Right atrium auricular region (tissue), 2 donors: ENCODE measurements around the gene LRMDA. TPM values are rescaled to one million over a fixed set of nuclear protein-coding genes. Genes with fewer than 3 reads are reported as not detected.

Experiments
- DNase-seq: peaks from one replicate; pipeline ENCODE4 v3.0.0-alpha.2; 2019; ENCODE audit warnings: low spot score
- H3K27ac ChIP-seq, 2 donors: fragments of 200-600 bp; sonication (generic); 1 replicate in 1 of 2; 2 replicates in 1 of 2; pipeline ENCODE4 v1.5.1; 2016 to 2019
- H3K27me3 ChIP-seq, 2 donors: fragments of 200-600 bp; sonication (generic); one replicate each; pipeline versions ENCODE4 v1.5.1 to v1.6.0; 2017 to 2019
- H3K36me3 ChIP-seq: fragments of 200-600 bp; sonication (generic); one replicate; pipeline ENCODE4 v1.5.1; 2016
- H3K4me1 ChIP-seq, 2 donors: fragments of 200-600 bp; sonication (generic); one replicate each; pipeline versions ENCODE4 v1.5.1 to v1.6.0; 2017 to 2019
- H3K4me3 ChIP-seq, 2 donors: fragments of 200-600 bp; sonication (generic); 1 replicate in 1 of 2; 2 replicates in 1 of 2; pipeline ENCODE4 v1.5.1; 2017 to 2019; ENCODE audit warnings: mild to moderate bottlenecking in 1 of 2, moderate library complexity in 1 of 2
- H3K9me3 ChIP-seq, 2 donors: fragments of 200-600 bp; sonication (generic); one replicate each; pipeline ENCODE4 v1.5.1; 2019
- CTCF ChIP-seq, 2 donors: fragments of 200-600 bp; sonication (generic); IDR thresholded peaks; one replicate each; pipeline ENCODE4 v1.5.1; 2019; ENCODE audit warnings: antibody characterized with exemption in 2 of 2
- total RNA-seq, 2 donors: library from RNA; depleted of rRNA; stranded (reverse); fragments of >200 nt; gene quantifications; one replicate each; pipeline ENCODE4 v1.1.0, GENCODE V29; 2016

Gene LRMDA
- total RNA-seq, 2 donors from 2014 or later, result 6.1 to 19.1 TPM

DNA sequence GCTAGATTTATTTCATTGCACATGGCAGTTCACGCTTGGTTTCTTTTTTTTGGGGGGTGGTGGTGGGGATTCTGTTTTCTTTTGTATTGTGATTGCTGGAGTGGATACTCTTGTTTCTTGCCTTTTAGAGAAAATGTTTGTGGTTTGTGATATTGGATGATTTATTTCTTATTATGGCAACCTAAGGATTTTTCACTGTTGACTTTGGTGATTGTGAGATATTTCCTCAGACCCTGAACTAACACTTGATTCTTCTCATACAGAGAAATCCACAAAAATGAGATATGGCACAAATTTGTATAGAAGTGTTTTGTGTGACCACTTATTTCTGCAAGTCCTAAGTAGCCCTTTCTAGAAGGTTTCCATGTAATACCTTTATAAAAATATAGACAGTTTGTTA lies 871.1 kb downstream of the LRMDA start:
- peak overlapping the region; percentile 48 to 72 for H3K27ac ChIP-seq
- no peak for TF ChIP-seq CTCF (IDR thresholded peaks at IDR 0.05)
- no peaks in the 10 kb centered on the region for H3K9me3 ChIP-seq
- H3K4me1 ChIP-seq, result peaks cover 0 to 46% of the 10 kb centered on the region in 2 donors
- no peaks in the 10 kb centered on the region for H3K27me3 ChIP-seq
- H3K4me3 ChIP-seq, result no peak overlapping the region
- no peak for DNase-seq
- no peaks in the 10 kb centered on the region for H3K36me3 ChIP-seq

DNA sequence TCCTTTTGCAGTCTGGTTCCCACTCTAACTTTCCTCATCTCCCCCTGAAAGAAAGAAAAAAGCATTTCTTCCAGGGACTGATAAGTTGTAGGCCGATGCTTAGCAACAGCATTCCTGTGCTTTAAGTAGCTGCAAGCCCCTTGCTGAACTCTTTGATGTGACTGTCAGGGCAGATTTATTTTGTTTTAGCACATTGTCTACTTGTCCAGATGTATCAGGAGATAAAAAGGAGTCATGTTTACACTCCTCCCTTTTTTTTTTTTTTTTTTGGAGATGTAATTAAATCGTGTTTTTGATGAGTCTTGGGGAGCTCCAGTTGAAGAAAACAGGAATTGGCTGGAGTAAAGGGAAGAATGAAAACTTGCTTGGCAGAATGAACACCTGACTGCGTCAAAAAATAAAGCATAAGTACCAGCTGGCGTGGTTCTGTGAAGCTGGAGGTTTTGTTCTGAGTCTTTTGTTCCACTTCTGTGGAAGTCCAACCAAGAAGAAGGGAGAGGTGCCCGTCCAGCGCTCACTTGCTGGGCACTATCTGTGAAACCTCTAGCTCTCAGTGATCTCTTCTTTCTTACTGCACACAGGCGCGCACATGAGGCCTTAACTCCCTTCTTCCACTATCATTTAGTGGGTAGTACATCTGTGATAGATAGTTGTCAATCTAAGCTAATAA lies 871.7 kb downstream of the LRMDA start:
- H3K9me3 ChIP-seq, result no peaks in the 10 kb centered on the region
- H3K27me3 ChIP-seq, result no peaks in the 10 kb centered on the region
- no peaks in the 10 kb centered on the region for H3K36me3 ChIP-seq
- DNase-seq, result no peak
- H3K4me3 ChIP-seq, result no peak overlapping the region
- H3K4me1 ChIP-seq, result peaks cover 0 to 41% of the 10 kb centered on the region in 2 donors
- peak overlapping the region; percentile 48 to 72 for H3K27ac ChIP-seq
- TF ChIP-seq CTCF (IDR thresholded peaks at IDR 0.05), result no peak

DNA sequence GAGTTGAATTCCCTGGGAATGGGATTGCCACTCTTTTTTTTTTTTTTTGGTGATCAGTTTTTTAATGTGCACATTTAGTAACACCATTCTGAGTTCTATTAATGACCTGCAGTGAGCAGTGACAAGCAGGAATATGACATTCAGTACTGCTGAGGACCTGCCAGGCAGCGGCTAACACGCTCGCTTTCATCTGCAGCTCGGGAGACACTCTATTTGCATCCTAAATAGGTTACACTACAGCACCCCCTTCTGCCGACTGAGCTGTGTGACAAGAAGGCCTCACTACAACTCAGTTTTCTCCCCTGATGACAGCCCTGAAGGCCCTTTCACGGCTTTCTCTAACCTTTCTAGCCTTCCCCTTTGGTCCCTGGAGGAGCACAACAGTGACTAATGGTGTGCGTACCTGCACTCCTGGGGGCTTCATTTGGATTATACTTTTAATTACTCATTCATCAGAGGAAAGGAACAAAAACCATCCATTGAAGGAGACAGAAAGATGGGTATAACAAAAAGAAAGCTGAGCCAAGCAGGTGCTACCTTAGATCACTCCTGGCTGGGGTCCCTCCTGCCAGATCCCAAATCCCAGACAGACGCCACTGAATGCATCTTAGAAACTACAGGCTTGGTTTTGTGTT lies 872.4 kb downstream of the LRMDA start:
- H3K4me1 ChIP-seq, result peaks cover 0 to 44% of the 10 kb centered on the region in 2 donors
- peak overlapping the region; percentile 48 to 72 for H3K27ac ChIP-seq
- peak; percentile 80 for DNase-seq
- H3K4me3 ChIP-seq, result no peak overlapping the region
- H3K27me3 ChIP-seq, result no peaks in the 10 kb centered on the region
- H3K36me3 ChIP-seq, result no peaks in the 10 kb centered on the region
- TF ChIP-seq CTCF (IDR thresholded peaks at IDR 0.05), result peak; percentile 37 to 73
- H3K9me3 ChIP-seq, result no peaks in the 10 kb centered on the region

GRCh38 chr10:76305930-76306615 lies 874.6 kb downstream of the LRMDA start:
- Histone ChIP-seq H3K4me3 (no peak overlapping the region), H3K27me3 (no peaks in the 10 kb centered on the region), H3K4me1 (peaks cover 0 to 62% of the 10 kb centered on the region in 2 donors), H3K36me3 (no peaks in the 10 kb centered on the region), H3K27ac (no peak overlapping the region), H3K9me3 (no peaks in the 10 kb centered on the region)
- TF ChIP-seq CTCF (IDR thresholded peaks at IDR 0.05), result no peak
- no peak for DNase-seq

- no peaks in the 10 kb centered on the region for H3K36me3 ChIP-seq
- DNase-seq, result no peak
- no peaks in the 10 kb centered on the region for H3K9me3 ChIP-seq
- no peak for TF ChIP-seq CTCF (IDR thresholded peaks at IDR 0.05)
- no peaks in the 10 kb centered on the region for H3K27me3 ChIP-seq
- H3K4me1 ChIP-seq, result peaks cover 0 to 63% of the 10 kb centered on the region in 2 donors
- H3K27ac ChIP-seq, result no peak overlapping the region
- no peak overlapping the region for H3K4me3 ChIP-seq
Measured at GRCh38 chr10:76306856-76307255, 875.4 kb downstream of the LRMDA start.
